Endodermal cell (in vitro differentiated cells): Measurements from ENCODE around the gene MCM6. TPM values are rescaled to one million over a fixed set of nuclear protein-coding genes. Genes with fewer than 3 reads are reported as not detected.

Experiments
- DNase-seq: peaks from one replicate; pipeline ENCODE4 v3.0.0-alpha.2; 2017
- H3K27ac ChIP-seq: 2 replicates; pipeline ENCODE4 v1.5.1; 2013; ENCODE audit warnings: mild to moderate bottlenecking, low read depth, low read length, moderate library complexity
- H3K27me3 ChIP-seq: 2 replicates; pipeline ENCODE4 v1.6.1; 2013; ENCODE audit warnings: mild to moderate bottlenecking, low read length, moderate library complexity; ENCODE audit not compliant: insufficient read depth, control insufficient read depth, poor library complexity, severe bottlenecking
- H3K36me3 ChIP-seq: 2 replicates; pipeline ENCODE4 v1.7.0; 2013; ENCODE audit warnings: mild to moderate bottlenecking, low read length, moderate library complexity; ENCODE audit not compliant: control insufficient read depth, insufficient read depth
- H3K4me1 ChIP-seq: one replicate; pipeline ENCODE4 v1.7.0; 2013; ENCODE audit warnings: low read length; ENCODE audit not compliant: control insufficient read depth, insufficient read depth
- H3K4me3 ChIP-seq: 2 replicates; pipeline ENCODE4 v1.5.1; 2013; ENCODE audit warnings: mild to moderate bottlenecking, low read length, moderate library complexity
- H3K9ac ChIP-seq: 2 replicates; pipeline ENCODE4 v1.6.1; 2013; ENCODE audit warnings: mild to moderate bottlenecking, low read length, moderate library complexity; ENCODE audit not compliant: poor library complexity, severe bottlenecking; ENCODE audit errors: extremely low read depth
- H3K9me3 ChIP-seq: 2 replicates; pipeline ENCODE4 v1.6.1; 2013; ENCODE audit warnings: mild to moderate bottlenecking, low read length, moderate library complexity; ENCODE audit not compliant: control insufficient read depth
- H3K27ac Mint-ChIP-seq: 2 replicates; pipeline ENCODE4 v1.8.0; 2020; ENCODE audit warnings: mixed read lengths
- H3K27me3 Mint-ChIP-seq: 2 replicates; pipeline ENCODE4 v1.8.0; 2021; ENCODE audit warnings: mild to moderate bottlenecking, mixed read lengths; ENCODE audit not compliant: insufficient read depth
- H3K36me3 Mint-ChIP-seq: 2 replicates; pipeline ENCODE4 v1.8.0; 2020; ENCODE audit warnings: low read depth, mixed read lengths
- H3K4me1 Mint-ChIP-seq: 2 replicates; pipeline ENCODE4 v1.8.0; 2020; ENCODE audit warnings: mixed read lengths
- H3K4me3 Mint-ChIP-seq: 2 replicates; pipeline ENCODE4 v1.8.0; 2020; ENCODE audit warnings: mild to moderate bottlenecking, moderate library complexity, mixed read lengths
- H3K9me3 Mint-ChIP-seq: 2 replicates; pipeline ENCODE4 v1.8.0; 2020; ENCODE audit warnings: mild to moderate bottlenecking, mixed read lengths
- CTCF ChIP-seq: fragments of 200-600 bp; sonication (generic); conservative IDR thresholded peaks from 2 replicates; pipeline ENCODE4 v1.5.0; 2021; ENCODE audit warnings: antibody characterized with exemption, mild to moderate bottlenecking
- WGBS, 2 experiments: methylation state at CpG; one replicate each; pipeline versions ENCODE4 v1.1.5 to v1.1.7; 2013; ENCODE audit warnings: missing lambda C conversion rate in 2 of 2, mixed read lengths in 1 of 2; ENCODE audit not compliant: insufficient coverage in 1 of 2, insufficient read length in 1 of 2; 5-methylcytosine and 5-hydroxymethylcytosine counted together
- long read RNA-seq, 4 experiments: library from polyadenylated mRNA in 2 of 4; library from RNA in 1 of 4; library from capped mRNA in 1 of 4; stranded (forward) in 3 of 4; unstranded in 1 of 4; transcript quantifications; one replicate each; pipeline ENCODE4 v2.0.0, GENCODE V29; 2020 to 2021; ENCODE audit warnings: inconsistent platforms in 1 of 4
- polyA plus RNA-seq, 2 experiments: library from polyadenylated mRNA; stranded (reverse); fragments of 50-300 nt; gene quantifications; one replicate each; pipeline ENCODE4 v1.2.3, GENCODE V29; 2013
- total RNA-seq, 2 donors: library from RNA; stranded (reverse); fragmentation: NEBNext Ultra II Directional in 1 of 2; extraction: Animal tissue kit (Norgen Biotek cat#: 25700) in 1 of 2; gene quantifications; 2 replicates in 1 of 2; 3 replicates in 1 of 2; pipeline ENCODE4 v1.2.1, GENCODE V29; 2021

MCM6 gene
- total RNA-seq: 100 to 1,000 TPM; 140 to 141 TPM
- 90.8 TPM for polyA plus RNA-seq (2013, experiment 1 of 2)
- 85.7 TPM for polyA plus RNA-seq (2013, experiment 2 of 2)
- long read RNA-seq, experiment 1, transcript MCM6-201 (17 exons, 3,736 nt): major isoform, 46 of 114 reads
- long read RNA-seq, experiment 1, partial matches to known transcripts: 49 of 114 reads
- long read RNA-seq, experiment 1, other reads (novel, unspliced or antisense): 19 of 114 reads
- long read RNA-seq, experiment 2, transcript MCM6-201 (17 exons, 3,736 nt): major isoform, 310 of 358 reads
- long read RNA-seq, experiment 2, partial matches to known transcripts: 30 of 358 reads
- long read RNA-seq, experiment 2, other reads (novel, unspliced or antisense): 18 of 358 reads
- long read RNA-seq, experiment 3, transcript MCM6-201 (17 exons, 3,736 nt): major isoform, 771 of 1,099 reads
- long read RNA-seq, experiment 3, partial matches to known transcripts: 291 of 1,099 reads
- long read RNA-seq, experiment 3, other reads (novel, unspliced or antisense): 37 of 1,099 reads
- long read RNA-seq, experiment 4, transcript MCM6-201 (17 exons, 3,736 nt): major isoform, 41 of 282 reads
- long read RNA-seq, experiment 4, partial matches to known transcripts: 234 of 282 reads
- long read RNA-seq, experiment 4, other reads (novel, unspliced or antisense): 7 of 282 reads

- peak; percentile 10 for TF ChIP-seq CTCF
- WGBS, 2 experiments: 0% methylated on average over 20 to 71 of the region's 71 CpGs
Observed at GRCh38 chr2:135876066-135876711, at the start of gene MCM6. Gene MCM6 (minus strand): TSS chr2:135876443. CDS start chr2:135876365, 78 bp downstream.

GRCh38 chr2:135925571-135925970, 49.3 kb upstream of the MCM6 start:
- Mint-ChIP-seq H3K27ac (no peak overlapping the region), H3K27me3 (no peaks in the 10 kb centered on the region), H3K4me1 (no peaks in the 10 kb centered on the region), H3K4me3 (no peak overlapping the region), H3K9me3 (no peaks in the 10 kb centered on the region), H3K36me3 (peaks cover 32% of the 10 kb centered on the region)
- Histone ChIP-seq H3K4me1 (no peaks in the 10 kb centered on the region), H3K4me3 (no peak overlapping the region), H3K9me3 (no peaks in the 10 kb centered on the region), H3K9ac (no peak overlapping the region), H3K27me3 (no peaks in the 10 kb centered on the region), H3K36me3 (peaks cover 54% of the 10 kb centered on the region), H3K27ac (no peak overlapping the region)
- 97 to 100% methylated on average over 2 of the region's 2 CpGs for WGBS, 2 experiments
- no peak for DNase-seq
- TF ChIP-seq CTCF: no peak

More at GRCh38 chr2:135876066-135876711, at the start of gene MCM6:
- Histone ChIP-seq H3K27ac (peak within 1 kb of the TSS; percentile 85), H3K4me1 (no peaks in the 10 kb centered on the region), H3K4me3 (peak within 1 kb of the TSS; percentile 98), H3K27me3 (no peaks in the 10 kb centered on the region), H3K36me3 (peaks cover 22% of the 10 kb centered on the region), H3K9ac (peak within 1 kb of the TSS; percentile 93), H3K9me3 (peaks cover 17% of the 10 kb centered on the region)
- Mint-ChIP-seq H3K4me3 (peak within 1 kb of the TSS; percentile 95), H3K36me3 (peaks cover 22% of the 10 kb centered on the region), H3K27me3 (peaks cover 4% of the 10 kb centered on the region), H3K9me3 (peaks cover 12% of the 10 kb centered on the region), H3K27ac (peak within 1 kb of the TSS; percentile 84), H3K4me1 (peaks cover 23% of the 10 kb centered on the region)
- peak; percentile 100 for DNase-seq

GRCh38 chr2:135916207-135916606, 40.0 kb upstream of the MCM6 start:
- 83 to 100% methylated on average over 2 of the region's 3 CpGs for WGBS, 2 experiments
- Histone ChIP-seq H3K4me3 (no peak overlapping the region), H3K27me3 (no peaks in the 10 kb centered on the region), H3K4me1 (no peaks in the 10 kb centered on the region), H3K36me3 (peaks cover 41% of the 10 kb centered on the region), H3K9ac (no peak overlapping the region), H3K27ac (no peak overlapping the region), H3K9me3 (no peaks in the 10 kb centered on the region)
- H3K4me1 Mint-ChIP-seq: no peaks in the 10 kb centered on the region
- DNase-seq: no peak
- H3K4me3 Mint-ChIP-seq: no peak overlapping the region
- H3K9me3 Mint-ChIP-seq: no peaks in the 10 kb centered on the region
- peak; percentile 76 for TF ChIP-seq CTCF
- peaks cover 17% of the 10 kb centered on the region for H3K36me3 Mint-ChIP-seq
- no peaks in the 10 kb centered on the region for H3K27me3 Mint-ChIP-seq
- no peak overlapping the region for H3K27ac Mint-ChIP-seq
